GM21528 (cell line): ENCODE measurements around the gene HOXB4.
A peak's percentile ranks its signal among the peaks of the same experiment; 100 is the strongest.

ENCODE experiments used
- ATAC-seq: cut with Tn5 transposase; IDR thresholded peaks from one replicate; pipeline ENCODE4 v1.9.1; 2021; ENCODE audit warnings: mild to moderate bottlenecking, moderate library complexity; ENCODE audit not compliant: unreplicated experiment, low FRiP score

HOXB4 gene

GRCh38 chr17:48590607-48591161 lies 12.5 kb upstream of the HOXB4 start:
- no peak for ATAC-seq

GRCh38 chr17:48589831-48590606 lies 11.9 kb upstream of the HOXB4 start, which contains the start of gene HOXB3:
HOXB3 (minus strand) TSS chr17:48590241; CDS start chr17:48552474, 37,767 bp downstream.
- no peak for ATAC-seq

DNA sequence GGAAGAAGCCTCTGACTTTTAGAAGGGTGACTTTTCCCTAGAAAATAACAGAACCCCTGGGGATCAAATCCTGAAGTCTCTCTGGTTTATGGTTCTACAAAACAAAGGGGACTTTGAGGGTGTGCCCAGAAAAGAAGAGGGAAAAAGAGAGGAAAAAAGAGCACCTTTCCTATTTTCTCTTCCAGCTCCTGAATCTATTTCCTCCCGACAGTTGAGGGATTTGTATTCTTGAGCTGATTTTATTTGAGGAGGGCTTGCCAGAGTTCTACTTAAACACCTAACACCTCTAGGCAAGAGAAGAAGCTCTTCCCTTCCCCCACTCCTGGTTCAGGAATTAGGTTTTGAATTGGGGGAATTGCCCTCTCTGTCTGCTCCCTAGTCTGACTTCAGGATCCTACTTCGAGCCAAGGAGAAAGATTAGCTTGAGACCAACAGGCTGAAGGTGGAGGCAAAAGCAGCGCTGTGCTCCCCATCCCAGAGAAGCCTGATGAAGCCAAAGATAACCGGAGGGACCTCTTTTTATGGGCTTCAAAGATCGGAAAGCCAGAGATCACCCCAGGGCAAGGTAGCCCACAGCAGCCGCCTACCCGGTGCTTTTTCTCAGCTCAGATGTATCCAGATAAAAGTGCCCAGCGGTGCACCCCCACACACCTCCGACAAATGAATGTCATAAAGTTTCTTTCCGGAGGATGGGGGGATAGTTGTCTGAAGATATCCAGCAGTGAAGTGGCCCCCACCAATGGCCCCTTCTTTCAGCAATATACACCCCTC lies 11.1 kb upstream of the HOXB4 start:
- no peak for ATAC-seq

DNA sequence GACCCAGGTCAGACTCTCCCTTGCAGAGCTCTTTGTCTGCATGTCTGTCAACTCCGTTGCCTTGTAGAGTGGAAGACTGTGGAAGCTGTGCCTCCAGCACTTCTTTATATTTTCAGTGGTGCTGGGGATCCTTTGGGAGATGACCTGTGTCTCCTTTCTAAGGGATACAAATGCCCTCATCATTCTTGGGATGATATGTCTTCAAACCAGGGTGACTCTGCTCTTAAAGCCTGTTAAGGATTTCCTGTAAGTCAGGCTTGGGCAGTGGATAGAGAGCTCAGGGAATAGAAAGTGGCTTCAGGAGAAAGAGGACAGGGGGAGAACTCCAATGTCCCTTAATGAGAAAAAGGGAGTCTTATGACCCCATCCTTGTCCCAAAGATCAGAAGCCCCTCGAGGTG lies 10.4 kb upstream of the HOXB4 start:
- ATAC-seq, result no peak

GRCh38 chr17:48588074-48588415 lies 9.9 kb upstream of the HOXB4 start:
- no peak for ATAC-seq

DNA sequence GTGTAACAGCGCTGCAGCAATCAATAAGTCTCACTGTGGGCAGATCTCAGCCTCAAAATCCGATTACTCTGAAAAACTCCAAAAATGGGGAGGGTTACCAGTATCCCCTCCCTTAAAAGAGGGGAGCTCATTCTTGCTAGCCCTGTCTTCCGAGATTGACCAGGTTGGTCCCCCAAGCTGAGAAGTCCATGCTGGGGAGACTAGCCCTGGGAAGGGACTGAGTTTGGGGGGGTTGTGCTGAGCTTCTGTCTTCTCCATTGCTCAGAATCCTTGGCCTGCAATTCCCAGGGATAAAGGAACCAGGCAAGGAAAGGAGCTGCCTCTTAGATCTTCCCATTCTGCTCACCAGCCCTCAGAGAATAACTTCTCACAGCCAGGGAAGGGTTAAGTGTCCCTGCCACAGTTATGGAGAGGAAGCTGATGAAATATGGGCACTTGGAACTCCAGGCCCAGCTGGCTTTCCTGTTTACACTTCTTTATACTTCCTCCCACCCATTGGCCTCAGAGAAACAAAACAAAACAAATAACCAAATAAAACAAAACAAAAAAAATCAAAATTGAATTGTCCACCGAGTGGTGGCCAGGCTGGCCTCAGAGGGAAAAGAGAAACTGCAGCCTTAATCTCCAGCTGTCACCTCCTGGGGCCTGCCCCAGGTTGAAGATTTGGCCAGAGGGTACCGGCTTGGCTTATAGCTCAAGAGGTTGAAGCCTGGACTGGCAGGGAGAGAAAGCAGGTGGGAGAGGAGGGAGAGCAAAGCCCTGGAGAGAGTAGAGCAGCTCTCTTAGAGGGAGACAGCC lies 9.3 kb upstream of the HOXB4 start:
- no peak for ATAC-seq

DNA sequence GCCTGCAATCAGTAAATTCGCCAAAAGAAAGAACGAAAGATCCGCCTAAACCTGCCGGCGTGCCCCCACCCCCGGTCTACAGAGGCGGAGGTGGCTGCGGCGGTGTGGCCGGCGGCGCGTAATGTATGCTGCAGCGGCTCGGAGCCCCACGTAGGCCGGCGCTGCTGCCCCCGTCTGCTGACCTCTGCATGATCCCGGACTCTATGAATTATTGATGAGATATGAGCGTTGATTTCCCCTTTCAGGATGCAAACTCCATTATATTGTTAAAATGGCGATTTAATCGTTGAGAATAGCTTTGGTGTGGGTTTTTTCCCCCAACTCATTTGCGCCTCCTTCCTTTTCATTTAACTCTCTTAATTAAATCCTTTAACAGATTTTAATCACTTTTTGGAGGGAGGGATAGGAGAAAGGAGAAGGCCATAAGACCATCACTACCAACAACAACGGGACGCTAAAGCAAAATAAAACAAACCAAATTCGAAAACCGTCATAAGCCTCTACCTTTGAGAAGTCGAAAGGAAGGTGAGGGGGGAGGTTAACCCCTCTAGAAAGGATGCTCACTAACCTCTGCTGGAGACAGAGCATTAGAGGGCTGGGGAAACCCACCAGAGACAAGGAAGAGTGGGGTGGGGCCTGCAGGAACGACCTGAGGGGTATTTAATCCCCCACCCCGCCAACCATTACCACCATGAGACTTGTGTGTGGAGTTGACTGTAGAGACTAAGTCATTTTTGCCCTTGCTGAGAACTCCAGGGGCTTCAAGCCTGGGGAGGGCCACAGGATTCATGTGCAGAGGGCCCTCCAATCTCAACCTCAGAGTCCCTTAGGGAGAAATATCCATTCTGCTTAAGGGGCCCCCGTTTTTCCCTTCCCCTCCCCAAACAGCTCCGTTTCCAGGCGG lies 8.5 kb upstream of the HOXB4 start:
- no peak for ATAC-seq

DNA sequence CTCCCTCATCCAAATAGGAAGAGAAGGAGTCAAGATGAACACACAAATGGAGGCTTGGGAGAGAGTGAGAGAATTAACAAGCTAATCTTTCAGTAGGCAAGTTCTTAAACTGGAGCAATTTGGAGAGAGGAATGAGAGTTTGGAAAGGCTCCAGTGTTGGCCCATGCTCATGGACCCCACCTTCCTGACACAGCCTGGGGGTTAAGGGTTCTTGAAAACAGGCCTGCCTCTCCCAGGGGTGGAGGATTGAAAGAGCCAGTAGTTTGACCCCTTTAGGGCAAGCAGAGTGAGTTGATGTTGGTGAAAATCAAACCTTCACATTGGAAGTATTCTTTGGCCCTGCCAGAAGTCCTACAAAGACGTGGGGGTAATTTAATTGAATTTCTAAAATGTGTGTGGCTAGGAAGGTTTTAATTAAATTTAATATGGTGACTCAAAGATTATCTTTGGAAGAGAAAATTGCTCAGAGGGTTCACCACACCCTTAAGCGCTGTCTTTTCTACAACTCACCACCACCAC lies 6.1 kb upstream of the HOXB4 start:
- no peak for ATAC-seq

- ATAC-seq, result no peak
Observed at GRCh38 chr17:48583708-48584222, 5.6 kb upstream of the HOXB4 start.

DNA sequence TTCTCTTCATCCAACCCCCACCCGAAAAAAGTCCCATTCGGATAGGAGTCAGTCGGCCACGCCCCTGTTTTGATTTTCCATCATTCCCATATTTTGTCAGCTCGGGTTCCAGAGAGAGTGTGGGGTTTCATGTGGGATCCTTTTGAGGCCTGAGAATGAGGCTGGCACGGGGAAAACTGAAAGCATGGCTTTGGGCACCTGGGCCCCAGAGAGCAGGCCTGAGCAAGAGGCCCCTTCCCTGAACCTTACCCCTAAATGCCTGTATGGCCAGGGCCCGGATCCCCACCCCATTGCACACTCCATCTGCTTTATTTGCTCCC lies 4.6 kb upstream of the HOXB4 start:
- ATAC-seq, result no peak

GRCh38 chr17:48579760-48580554 lies 1.8 kb upstream of the HOXB4 start:
- ATAC-seq, result no peak

- ATAC-seq, result no peak
Observed at GRCh38 chr17:48579471-48579759, 1.3 kb upstream of the HOXB4 start.

GRCh38 chr17:48578616-48579470 lies 693 bp upstream of the HOXB4 start:
- peak; percentile 34 for ATAC-seq

- ATAC-seq, result peak; percentile 6
Observed at GRCh38 chr17:48577330-48577945, 712 bp downstream of the HOXB4 start.

- ATAC-seq, result no peak
Observed at GRCh38 chr17:48576479-48577309, 1.5 kb downstream of the HOXB4 start.

DNA sequence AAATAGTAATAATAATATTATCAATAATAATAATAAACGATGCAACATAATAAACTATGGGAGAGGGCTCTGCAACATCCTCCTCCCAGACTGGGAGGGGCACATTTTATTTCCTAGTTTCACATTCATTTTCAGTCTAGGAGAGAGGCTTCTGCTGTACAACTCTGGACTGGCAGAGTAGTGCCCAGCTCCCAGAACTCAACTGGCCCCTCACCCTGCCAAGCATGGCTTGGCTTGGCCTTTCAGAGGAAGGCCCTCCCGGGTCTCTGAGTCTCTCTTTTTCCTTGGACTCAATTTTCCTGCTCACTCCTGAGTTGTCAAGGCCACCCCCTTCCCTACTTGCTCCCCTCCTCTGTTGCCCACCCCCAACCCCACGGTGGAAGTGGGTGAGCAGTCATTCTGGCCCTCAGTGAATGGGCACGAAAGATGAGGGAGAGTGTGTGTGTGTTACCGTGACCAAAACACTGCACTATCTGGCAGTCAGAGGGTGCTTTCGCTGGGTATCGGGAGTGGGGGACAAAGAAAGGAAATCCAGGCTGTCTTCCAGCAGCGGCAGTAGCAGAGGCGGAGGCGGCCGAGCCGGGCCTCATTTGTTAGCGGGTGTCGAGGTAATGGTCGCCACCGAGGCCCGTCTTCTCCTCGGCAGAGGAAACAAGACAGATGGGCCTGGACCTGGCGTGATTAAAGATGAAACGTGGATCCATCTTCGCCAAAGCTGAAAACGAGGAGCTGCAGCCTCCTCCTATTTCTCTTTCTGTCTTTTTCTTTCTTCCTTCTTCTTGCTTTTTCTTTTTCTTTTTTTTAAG lies 2.3 kb downstream of the HOXB4 start:
- no peak for ATAC-seq
